Measurements from ENCODE around the gene TRIM51. TPM values are rescaled to one million over a fixed set of nuclear protein-coding genes. Genes with fewer than 3 reads are reported as not detected.

TRIM51 gene
- total RNA-seq, 4 donors from 2014 or later, result not detected

DNA sequence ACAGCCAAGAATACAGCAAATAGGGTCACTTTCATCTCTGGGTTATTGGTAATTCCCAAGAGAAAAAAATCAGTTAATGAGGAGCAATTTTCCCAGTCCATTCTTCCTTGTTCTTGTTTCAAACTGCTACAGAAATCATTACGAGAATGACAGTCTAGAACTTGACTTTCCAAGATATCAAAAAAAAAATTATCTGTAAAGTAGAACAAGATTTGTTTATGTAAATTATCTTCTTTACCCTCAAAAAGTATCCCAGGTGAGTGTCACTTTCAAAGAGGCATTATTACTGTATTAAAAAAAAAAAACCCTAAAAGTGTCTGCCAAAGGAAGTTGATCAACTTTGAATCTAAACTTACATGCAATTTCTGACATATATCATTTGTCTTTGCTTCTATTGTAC is 31.4 kb downstream of the TRIM51 start, which contains the start of gene OR5W2:
Gene OR5W2, minus strand, starts transcription at position 101 of the 400 bp plus-strand sequence. Its CDS starts 0 bp downstream, at position 101.
- Histone ChIP-seq H3K27ac (no peak within 1 kb of the TSS), H3K9me3 (no peaks in the 10 kb centered on the region), H3K4me3 (no peak within 1 kb of the TSS), H3K27me3 (no peaks in the 10 kb centered on the region), H3K36me3 (no peaks in the 10 kb centered on the region), H3K4me1 (no peaks in the 10 kb centered on the region)
- TF ChIP-seq POLR2A (IDR thresholded peaks at IDR 0.05), result no peak
- TF ChIP-seq, protein P1, sequence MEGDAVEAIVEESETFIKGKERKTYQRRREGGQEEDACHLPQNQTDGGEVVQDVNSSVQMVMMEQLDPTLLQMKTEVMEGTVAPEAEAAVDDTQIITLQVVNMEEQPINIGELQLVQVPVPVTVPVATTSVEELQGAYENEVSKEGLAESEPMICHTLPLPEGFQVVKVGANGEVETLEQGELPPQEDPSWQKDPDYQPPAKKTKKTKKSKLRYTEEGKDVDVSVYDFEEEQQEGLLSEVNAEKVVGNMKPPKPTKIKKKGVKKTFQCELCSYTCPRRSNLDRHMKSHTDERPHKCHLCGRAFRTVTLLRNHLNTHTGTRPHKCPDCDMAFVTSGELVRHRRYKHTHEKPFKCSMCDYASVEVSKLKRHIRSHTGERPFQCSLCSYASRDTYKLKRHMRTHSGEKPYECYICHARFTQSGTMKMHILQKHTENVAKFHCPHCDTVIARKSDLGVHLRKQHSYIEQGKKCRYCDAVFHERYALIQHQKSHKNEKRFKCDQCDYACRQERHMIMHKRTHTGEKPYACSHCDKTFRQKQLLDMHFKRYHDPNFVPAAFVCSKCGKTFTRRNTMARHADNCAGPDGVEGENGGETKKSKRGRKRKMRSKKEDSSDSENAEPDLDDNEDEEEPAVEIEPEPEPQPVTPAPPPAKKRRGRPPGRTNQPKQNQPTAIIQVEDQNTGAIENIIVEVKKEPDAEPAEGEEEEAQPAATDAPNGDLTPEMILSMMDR (IDR thresholded peaks at IDR 0.05), result no peak
- intact Hi-C loops (cut with DNase I; ENCODE audit: low total_unique reads), result no loop called here
- no peak for DNase-seq

DNA sequence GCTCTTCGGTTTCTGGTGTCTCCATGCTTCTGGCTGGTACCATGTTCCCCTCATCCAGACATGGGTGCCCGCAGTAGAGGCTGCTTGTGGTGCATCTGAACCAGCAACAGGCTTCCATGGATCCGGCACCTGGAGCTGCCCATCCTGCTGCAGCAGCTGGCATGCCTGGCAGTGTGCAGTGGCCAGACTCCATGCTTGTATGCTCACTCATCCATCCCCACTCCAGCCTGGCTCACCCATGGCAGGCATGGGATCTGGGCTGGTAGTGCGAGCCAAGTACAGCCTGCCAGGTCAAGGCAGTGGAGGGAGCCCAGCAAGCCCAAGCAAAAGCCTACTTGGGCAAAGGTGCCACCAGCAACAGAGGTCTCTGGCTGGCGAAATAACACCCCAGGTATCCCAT is 37.4 kb downstream of the TRIM51 start:
- no peak for TF ChIP-seq POLR2A (IDR thresholded peaks at IDR 0.05)
- TF ChIP-seq, protein P1 (IDR thresholded peaks at IDR 0.05), result no peak
- Histone ChIP-seq H3K4me3 (no peak overlapping the region), H3K27ac (no peak overlapping the region), H3K36me3 (no peaks in the 10 kb centered on the region), H3K4me1 (no peaks in the 10 kb centered on the region), H3K27me3 (no peaks in the 10 kb centered on the region), H3K9me3 (no peaks in the 10 kb centered on the region)
- intact Hi-C loops (cut with DNase I; ENCODE audit: low total_unique reads), result no loop called here
- no peak for DNase-seq

DNA sequence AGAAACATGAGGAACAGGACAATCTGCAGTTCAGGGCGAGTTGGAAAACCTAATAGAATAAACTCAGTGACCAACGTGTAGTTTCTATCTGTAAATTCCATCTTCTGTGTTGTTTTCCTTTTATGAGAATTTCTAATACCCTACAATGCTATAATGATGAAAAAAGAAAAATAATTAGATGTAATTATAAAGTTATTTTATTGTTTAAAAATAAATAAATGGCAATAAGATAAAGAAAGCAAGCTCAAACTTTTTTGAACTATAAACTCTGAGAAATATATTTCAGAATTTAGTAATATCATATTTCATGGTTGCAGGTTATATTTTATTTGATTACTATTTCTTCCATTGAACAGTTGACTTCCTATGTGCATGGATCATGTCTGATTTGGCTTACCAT is 53.2 kb downstream of the TRIM51 start, which contains the start of gene OR5I1:
Gene OR5I1, minus strand, starts transcription at position 101 of the 400 bp plus-strand sequence. Its CDS starts 0 bp downstream, at position 101.
- no peak within 1 kb of the TSS for H3K27ac ChIP-seq

More for the DNA sequence above, 53.2 kb downstream of the TRIM51 start, which contains the start of gene OR5I1:
- DNase-seq, result no peak
- Histone ChIP-seq H3K27me3 (no peaks in the 10 kb centered on the region), H3K9me3 (no peaks in the 10 kb centered on the region), H3K36me3 (no peaks in the 10 kb centered on the region), H3K4me1 (no peaks in the 10 kb centered on the region), H3K4me3 (no peak within 1 kb of the TSS)
- TF ChIP-seq, protein P1 (IDR thresholded peaks at IDR 0.05), result no peak
- TF ChIP-seq POLR2A (IDR thresholded peaks at IDR 0.05), result no peak
- intact Hi-C loops (cut with DNase I; ENCODE audit: low total_unique reads), result no loop called here

Small RNA genes lying within 50 kb of the gene (small RNA-seq; reads per million reads assigned to genes)
- not detected for gene AC036111.3

Other genes with a start within 250 kb of the TRIM51 start
- not detected for gene OR4P4, start 248.2 kb upstream of the TRIM51 start, total RNA-seq
- not detected for gene OR4S2, start 235.0 kb upstream of the TRIM51 start, total RNA-seq
- gene OR4C6, start 221.1 kb upstream of the TRIM51 start, total RNA-seq, result not detected
- not detected for gene OR5D13, start 109.9 kb upstream of the TRIM51 start, total RNA-seq
- gene OR5D14, start 87.7 kb upstream of the TRIM51 start, total RNA-seq, result not detected
- gene OR5L1, start 71.9 kb upstream of the TRIM51 start, total RNA-seq, result not detected
- not detected for gene OR5D18, start 63.7 kb upstream of the TRIM51 start, total RNA-seq
- gene OR5L2, start 56.1 kb upstream of the TRIM51 start, total RNA-seq, result not detected
- not detected for gene OR5D16, start 44.5 kb upstream of the TRIM51 start, total RNA-seq
- gene OR5W2, start 31.3 kb downstream of the TRIM51 start, total RNA-seq, result not detected
- gene OR5I1, start 53.1 kb downstream of the TRIM51 start, total RNA-seq, result not detected
- gene OR10AG1, start 86.6 kb downstream of the TRIM51 start, total RNA-seq, result not detected
- not detected for gene OR5F1, start 111.3 kb downstream of the TRIM51 start, total RNA-seq
- not detected for gene OR5AS1, start 144.4 kb downstream of the TRIM51 start, total RNA-seq
- gene OR8I2, start 210.0 kb downstream of the TRIM51 start, total RNA-seq, result not detected
- not detected for gene OR8H2, start 220.4 kb downstream of the TRIM51 start, total RNA-seq
- gene OR8H3, start 239.1 kb downstream of the TRIM51 start, total RNA-seq, result not detected